Body of pancreas (tissue), 4 donors: Measurements from ENCODE around the gene LMBR1. TPM values are rescaled to one million over a fixed set of nuclear protein-coding genes. Genes with fewer than 3 reads are reported as not detected.
"Not testable (repeated sequence)": the region's sequence is repeated elsewhere in the genome, so short reads cannot be mapped to it uniquely, and the experiment has no call there.

ENCODE experiments used
- ATAC-seq: fragments of 150-250 bp; one replicate; pipeline ENCODE4 v1.9.1; 2016
- DNase-seq, 4 donors: peaks; one replicate each; pipeline ENCODE4 v3.0.0-alpha.2; 2019
- H3K27ac ChIP-seq, 4 donors: fragments of 200-600 bp; sonication (generic); 1 replicate in 3 of 4; 2 replicates in 1 of 4; pipeline versions ENCODE4 v1.5.1 to v1.6.1; 2016 to 2019; ENCODE audit warnings: mild to moderate bottlenecking in 1 of 4, mixed read lengths in 1 of 4, moderate library complexity in 1 of 4
- H3K27me3 ChIP-seq, 2 donors: fragments of 200-600 bp; sonication (generic); one replicate each; pipeline ENCODE4 v1.6.0; 2016; ENCODE audit warnings: mild to moderate bottlenecking in 1 of 2
- H3K36me3 ChIP-seq, 2 donors: fragments of 200-600 bp; sonication (generic); replicated peaks in 1 of 2; 2 replicates each; pipeline ENCODE4 v1.5.1; 2016; ENCODE audit warnings: low read depth in 2 of 2; ENCODE audit not compliant: insufficient read depth in 1 of 2
- H3K4me1 ChIP-seq: fragments of 200-600 bp; sonication (generic); one replicate; pipeline ENCODE4 v1.6.0; 2016
- H3K4me3 ChIP-seq, 2 donors: fragments of 200-600 bp; sonication (generic); 1 replicate in 1 of 2; 2 replicates in 1 of 2; pipeline ENCODE4 v1.5.1; 2016 to 2019
- H3K9me3 ChIP-seq, 3 donors: fragments of 200-600 bp; sonication (generic); 1 replicate in 2 of 3; 2 replicates in 1 of 3; pipeline ENCODE4 v1.5.1; 2016
- POLR2A ChIP-seq, 3 donors: fragments of 450-650 bp; IDR thresholded peaks; one replicate each; pipeline ENCODE4 v1.6.1; 2016; ENCODE audit warnings: antibody characterized with exemption in 3 of 3, mild to moderate bottlenecking in 2 of 3
- WGBS, 2 donors: methylation state at CpG; one replicate each; pipeline ENCODE4 v1.1.5; 2017; 5-methylcytosine and 5-hydroxymethylcytosine counted together
- intact Hi-C: fragments of 100-400 bp; cut with DNase I; formaldehyde crosslinking; loops from one replicate; pipeline ENCODE4 v1.15.1; 2023
- total RNA-seq, 2 donors: library from RNA; depleted of rRNA; stranded (reverse); fragments of >200 nt; gene quantifications; one replicate each; pipeline ENCODE4 v1.1.0, GENCODE V29; 2016
- TF ChIP-seq, protein P1 (sequence below), 7 experiments: fragments of 450-650 bp in 4 of 7; fragments of 200-600 bp in 3 of 7; sonication (generic) in 3 of 7; IDR thresholded peaks; one replicate each; pipeline ENCODE4 v1.5.1; 2016 to 2019; ENCODE audit warnings: antibody characterized with exemption in 7 of 7

The LMBR1 gene
- total RNA-seq, 2 donors from 2014 or later, result 23.4 to 54.0 TPM

DNA sequence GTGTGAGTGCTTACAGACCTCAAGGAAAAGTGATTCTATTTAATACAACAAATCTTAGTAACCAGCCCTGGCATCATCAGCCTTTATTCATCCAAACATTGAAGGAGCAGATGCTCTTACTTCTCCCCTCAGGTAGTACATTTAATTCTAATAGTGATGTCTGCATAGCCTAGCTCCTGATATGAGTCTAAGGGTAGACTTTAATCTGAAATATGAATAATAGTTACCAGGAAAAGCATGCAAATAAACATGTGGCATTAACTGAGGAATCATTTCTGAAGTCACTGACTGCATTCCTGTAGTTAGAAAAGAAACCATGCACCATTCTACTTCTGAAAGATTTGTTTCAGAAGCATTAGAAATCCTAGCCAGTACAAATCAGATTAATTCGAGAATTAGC is 25.7 kb upstream of the LMBR1 start:
- WGBS, 2 donors, result 11 to 19% methylated on average over 1 of the region's 1 CpG
- H3K27ac ChIP-seq, result peak overlapping the region in 3 of 4 donors; percentile 63 to 79 (median 71)

DNA sequence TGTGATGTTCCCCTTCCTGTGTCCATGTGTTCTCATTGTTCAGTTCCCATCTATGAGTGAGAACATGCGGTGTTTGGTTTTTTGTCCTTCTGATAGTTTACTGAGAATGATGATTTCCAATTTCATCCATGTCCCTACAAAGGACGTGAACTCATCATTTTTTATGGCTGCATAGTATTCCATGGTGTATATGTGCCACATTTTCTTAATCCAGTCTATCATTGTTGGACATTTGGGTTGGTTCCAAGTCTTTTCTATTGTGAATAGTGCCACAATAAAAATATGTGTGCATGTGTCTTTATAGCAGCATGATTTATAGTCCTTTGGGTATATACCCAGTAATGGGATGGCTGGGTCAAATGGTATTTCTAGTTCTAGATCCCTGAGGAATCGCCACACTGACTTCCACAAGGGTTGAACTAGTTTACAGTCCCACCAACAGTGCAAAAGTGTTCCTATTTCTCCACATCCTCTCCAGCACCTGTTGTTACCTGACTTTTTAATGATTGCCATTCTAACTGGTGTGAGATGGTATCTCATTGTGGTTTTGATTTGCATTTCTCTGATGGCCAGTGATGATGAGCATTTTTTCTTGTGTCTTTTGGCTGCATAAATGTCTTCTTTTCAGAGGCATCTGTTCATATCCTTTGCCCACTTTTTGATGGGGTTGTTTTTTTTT is 16.7 kb upstream of the LMBR1 start:
- H3K4me3 ChIP-seq, H3K4me1 ChIP-seq, intact Hi-C loops, H3K36me3 ChIP-seq, DNase-seq, H3K27me3 ChIP-seq, H3K9me3 ChIP-seq, ATAC-seq, H3K27ac ChIP-seq: not testable (repeated sequence)
- 64 to 73% methylated on average over 3 of the region's 3 CpGs for WGBS, 2 donors

More for the DNA sequence above, 25.7 kb upstream of the LMBR1 start:
- TF ChIP-seq, protein P1, sequence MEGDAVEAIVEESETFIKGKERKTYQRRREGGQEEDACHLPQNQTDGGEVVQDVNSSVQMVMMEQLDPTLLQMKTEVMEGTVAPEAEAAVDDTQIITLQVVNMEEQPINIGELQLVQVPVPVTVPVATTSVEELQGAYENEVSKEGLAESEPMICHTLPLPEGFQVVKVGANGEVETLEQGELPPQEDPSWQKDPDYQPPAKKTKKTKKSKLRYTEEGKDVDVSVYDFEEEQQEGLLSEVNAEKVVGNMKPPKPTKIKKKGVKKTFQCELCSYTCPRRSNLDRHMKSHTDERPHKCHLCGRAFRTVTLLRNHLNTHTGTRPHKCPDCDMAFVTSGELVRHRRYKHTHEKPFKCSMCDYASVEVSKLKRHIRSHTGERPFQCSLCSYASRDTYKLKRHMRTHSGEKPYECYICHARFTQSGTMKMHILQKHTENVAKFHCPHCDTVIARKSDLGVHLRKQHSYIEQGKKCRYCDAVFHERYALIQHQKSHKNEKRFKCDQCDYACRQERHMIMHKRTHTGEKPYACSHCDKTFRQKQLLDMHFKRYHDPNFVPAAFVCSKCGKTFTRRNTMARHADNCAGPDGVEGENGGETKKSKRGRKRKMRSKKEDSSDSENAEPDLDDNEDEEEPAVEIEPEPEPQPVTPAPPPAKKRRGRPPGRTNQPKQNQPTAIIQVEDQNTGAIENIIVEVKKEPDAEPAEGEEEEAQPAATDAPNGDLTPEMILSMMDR (IDR thresholded peaks at IDR 0.05), result no peak
- TF ChIP-seq POLR2A (IDR thresholded peaks at IDR 0.05), result no peak
- no peaks in the 10 kb centered on the region for H3K27me3 ChIP-seq
- H3K4me3 ChIP-seq, result no peak overlapping the region
- intact Hi-C loops, result no loop called here
- ATAC-seq (peak; percentile 62), DNase-seq (no peak)
- no peaks in the 10 kb centered on the region for H3K36me3 ChIP-seq
- H3K4me1 ChIP-seq, result peaks cover 29% of the 10 kb centered on the region
- H3K9me3 ChIP-seq, result no peaks in the 10 kb centered on the region

DNA sequence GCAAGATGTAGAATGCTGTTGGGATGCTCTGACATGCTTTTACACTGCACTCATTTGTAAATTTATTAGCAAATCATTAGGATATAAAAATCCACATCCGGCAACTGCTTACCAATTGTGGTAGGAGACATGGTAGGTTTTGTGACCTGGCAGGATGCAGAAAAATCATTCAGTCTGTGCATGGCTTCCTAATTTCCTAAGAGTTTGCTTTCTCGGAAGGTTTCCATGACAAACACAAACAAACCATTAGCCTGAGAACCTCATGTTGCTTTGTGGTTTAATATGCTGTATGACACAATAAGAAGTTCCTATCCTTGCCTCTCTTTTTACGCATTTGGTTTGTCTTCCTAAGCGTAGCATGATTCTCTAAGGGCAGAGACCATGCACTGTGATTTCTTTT is 14.7 kb upstream of the LMBR1 start:
- 76 to 78% methylated on average over 4 of the region's 4 CpGs for WGBS, 2 donors
- TF ChIP-seq, protein P1 (IDR thresholded peaks at IDR 0.05), result no peak
- no peak for TF ChIP-seq POLR2A (IDR thresholded peaks at IDR 0.05)
- no peak overlapping the region for H3K27ac ChIP-seq
- H3K4me1 ChIP-seq, result peaks cover 5% of the 10 kb centered on the region
- no peak overlapping the region for H3K4me3 ChIP-seq
- DNase-seq (no peak), ATAC-seq (no peak)
- no peaks in the 10 kb centered on the region for H3K27me3 ChIP-seq
- intact Hi-C loops, result no loop called here
- H3K9me3 ChIP-seq, result no peaks in the 10 kb centered on the region
- H3K36me3 ChIP-seq, result no peaks in the 10 kb centered on the region

DNA sequence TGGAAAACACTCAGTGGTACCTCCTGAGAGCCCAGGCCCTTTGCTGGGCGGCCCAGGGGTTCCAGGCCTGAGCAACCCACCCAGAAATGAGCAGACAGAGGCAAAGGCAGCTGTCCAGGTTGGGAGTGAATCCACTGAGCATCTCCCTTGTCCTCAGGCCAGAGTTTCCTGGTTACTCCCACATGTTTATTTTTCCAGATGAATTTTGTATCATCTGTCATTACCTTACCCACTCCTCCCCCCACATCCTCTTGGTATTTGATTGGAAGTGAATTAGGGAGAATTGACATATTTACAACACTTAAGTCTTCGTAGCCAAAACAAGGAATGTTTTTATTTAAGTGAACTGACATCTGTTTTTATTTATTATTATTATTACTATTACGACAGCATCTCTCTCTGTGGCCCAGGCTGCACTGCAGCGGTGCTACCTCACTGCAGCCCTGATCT is 13.2 kb upstream of the LMBR1 start:
- ATAC-seq (no peak), DNase-seq (no peak)
- H3K36me3 ChIP-seq, result no peaks in the 10 kb centered on the region
- TF ChIP-seq POLR2A (IDR thresholded peaks at IDR 0.05), result no peak
- TF ChIP-seq, protein P1 (IDR thresholded peaks at IDR 0.05), result no peak
- no peak overlapping the region for H3K27ac ChIP-seq
- H3K4me3 ChIP-seq, result no peak overlapping the region
- WGBS, 2 donors, result 81 to 86% methylated on average over 4 of the region's 4 CpGs
- intact Hi-C loops, result no loop called here
- peaks cover 5% of the 10 kb centered on the region for H3K4me1 ChIP-seq
- no peaks in the 10 kb centered on the region for H3K9me3 ChIP-seq
- H3K27me3 ChIP-seq, result no peaks in the 10 kb centered on the region

DNA sequence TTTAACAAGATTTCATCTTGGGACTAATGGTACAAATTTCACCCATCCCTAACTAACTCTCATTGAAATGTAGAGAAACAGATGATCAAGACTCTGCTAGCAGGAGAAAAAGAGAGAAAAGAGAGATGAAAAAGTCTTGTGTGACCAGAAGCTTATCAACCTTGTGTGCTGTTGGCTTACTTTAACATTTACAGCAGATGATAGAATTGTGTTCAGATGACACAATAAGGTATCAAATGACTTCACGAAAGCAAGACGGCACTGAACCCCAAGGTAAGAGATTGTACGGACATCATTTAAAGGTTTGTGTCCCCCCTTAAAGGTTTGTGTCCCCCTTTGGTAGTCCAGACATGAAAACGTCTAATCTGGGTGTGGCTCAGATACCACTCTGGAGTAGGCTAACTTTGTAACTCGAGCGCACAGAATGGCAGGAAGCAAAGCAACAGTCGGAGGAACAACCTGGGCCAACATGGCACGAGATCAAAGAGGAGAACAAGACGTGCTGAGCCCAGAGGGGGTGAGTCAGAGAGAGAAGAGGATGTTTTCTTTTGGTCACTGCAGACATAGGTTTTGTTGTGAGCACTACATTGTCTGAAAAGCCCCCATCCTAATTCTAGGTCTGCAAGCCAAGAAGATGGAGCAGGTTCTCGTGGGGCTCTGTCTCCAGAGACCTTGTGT is 10.4 kb upstream of the LMBR1 start:
- Histone ChIP-seq H3K9me3 (no peaks in the 10 kb centered on the region), H3K27me3 (no peaks in the 10 kb centered on the region), H3K36me3 (no peaks in the 10 kb centered on the region), H3K4me3 (no peak overlapping the region), H3K4me1 (no peaks in the 10 kb centered on the region), H3K27ac (no peak overlapping the region)
- TF ChIP-seq, protein P1 (IDR thresholded peaks at IDR 0.05), result no peak
- peak; percentile 60 for ATAC-seq
- DNase-seq, result peak in 3 of 4 donors; percentile 21 to 66 (median 30)
- intact Hi-C loops, result no loop called here
- 57 to 61% methylated on average over 10 of the region's 10 CpGs for WGBS, 2 donors

DNA sequence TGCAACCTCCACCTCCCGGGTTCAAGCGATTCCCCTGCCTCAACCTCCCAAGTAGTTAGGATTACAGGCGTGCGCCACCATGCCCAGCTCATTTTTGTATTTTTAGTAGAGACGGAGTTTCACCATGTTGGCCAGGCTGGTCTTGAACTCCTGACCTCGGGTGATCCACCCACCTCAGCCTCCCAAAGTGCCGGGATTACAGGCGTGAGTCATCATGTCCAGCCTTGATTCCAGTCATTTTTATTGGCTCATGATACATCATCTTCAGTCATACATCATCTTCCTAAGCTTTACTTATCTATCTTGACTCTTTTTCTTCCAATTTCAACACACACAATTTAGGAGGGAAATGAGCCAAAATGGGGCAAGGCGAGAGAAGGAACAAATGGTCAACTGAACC is 7.1 kb upstream of the LMBR1 start:
- H3K36me3 ChIP-seq, ATAC-seq, intact Hi-C loops, H3K4me3 ChIP-seq, DNase-seq, H3K4me1 ChIP-seq, H3K9me3 ChIP-seq, H3K27ac ChIP-seq, H3K27me3 ChIP-seq: not testable (repeated sequence)
- WGBS, 2 donors, result 87 to 88% methylated on average over 9 of the region's 9 CpGs
